Fibroblast of upper back skin (primary cell): ENCODE results near the gene ABR.
"Not testable (repeated sequence)": the region's sequence is repeated elsewhere in the genome, so short reads cannot be mapped to it uniquely, and the experiment has no call there.

ENCODE experiments used
- DNase-seq: peaks from one replicate; pipeline ENCODE4 v3.0.0-alpha.2; 2013

ABR gene

DNA sequence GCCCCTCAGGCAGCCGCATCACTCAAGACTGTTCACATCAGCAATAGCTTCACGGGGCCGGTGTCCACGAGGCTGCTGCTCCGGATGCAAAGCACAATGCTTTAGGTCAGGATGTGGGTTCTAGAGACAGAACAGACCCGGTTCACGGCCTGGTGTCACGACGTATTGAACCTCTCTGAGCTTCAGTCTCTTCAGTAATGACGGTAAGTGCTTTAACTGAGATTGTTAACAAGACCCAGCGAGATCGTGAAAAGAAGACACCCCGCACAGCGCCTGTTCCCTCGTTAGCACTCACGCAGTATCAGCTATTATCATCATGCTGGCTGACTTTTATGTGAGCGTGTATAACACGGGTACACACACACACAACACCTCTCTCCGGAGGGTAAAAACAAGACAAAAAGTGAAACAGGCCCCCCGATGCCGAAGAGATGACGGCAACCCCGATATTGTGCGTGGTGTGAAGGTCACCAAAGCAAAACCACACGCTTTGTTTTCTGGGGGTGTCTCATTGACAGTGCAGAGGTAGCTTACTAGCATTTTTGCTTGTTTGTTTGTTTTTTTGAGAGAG is 21.4 kb upstream of the ABR start:
- no peak for DNase-seq

DNA sequence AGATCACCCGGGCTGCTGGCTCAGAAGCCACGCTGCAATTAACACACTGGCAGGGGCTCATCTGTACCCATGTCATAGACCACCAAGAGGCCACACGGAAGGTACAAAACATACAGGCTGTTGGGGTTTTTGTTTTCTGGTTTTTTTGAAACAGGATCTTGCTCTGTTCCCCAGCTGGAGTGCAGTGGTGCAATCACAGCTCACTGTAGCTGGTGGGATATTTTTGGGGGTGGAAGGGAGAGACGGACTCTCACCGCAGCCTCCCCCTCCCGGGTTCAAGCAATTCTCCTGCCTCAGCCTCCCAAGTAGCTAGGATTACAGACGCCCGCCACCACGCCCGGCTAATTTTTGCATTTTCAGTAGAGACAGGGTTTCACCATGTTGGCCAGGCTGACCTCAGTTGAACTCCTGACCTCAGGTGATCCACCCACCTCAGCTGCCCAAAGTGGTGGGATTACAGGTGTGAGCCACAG is 19.5 kb upstream of the ABR start:
- DNase-seq = not testable (repeated sequence)

DNA sequence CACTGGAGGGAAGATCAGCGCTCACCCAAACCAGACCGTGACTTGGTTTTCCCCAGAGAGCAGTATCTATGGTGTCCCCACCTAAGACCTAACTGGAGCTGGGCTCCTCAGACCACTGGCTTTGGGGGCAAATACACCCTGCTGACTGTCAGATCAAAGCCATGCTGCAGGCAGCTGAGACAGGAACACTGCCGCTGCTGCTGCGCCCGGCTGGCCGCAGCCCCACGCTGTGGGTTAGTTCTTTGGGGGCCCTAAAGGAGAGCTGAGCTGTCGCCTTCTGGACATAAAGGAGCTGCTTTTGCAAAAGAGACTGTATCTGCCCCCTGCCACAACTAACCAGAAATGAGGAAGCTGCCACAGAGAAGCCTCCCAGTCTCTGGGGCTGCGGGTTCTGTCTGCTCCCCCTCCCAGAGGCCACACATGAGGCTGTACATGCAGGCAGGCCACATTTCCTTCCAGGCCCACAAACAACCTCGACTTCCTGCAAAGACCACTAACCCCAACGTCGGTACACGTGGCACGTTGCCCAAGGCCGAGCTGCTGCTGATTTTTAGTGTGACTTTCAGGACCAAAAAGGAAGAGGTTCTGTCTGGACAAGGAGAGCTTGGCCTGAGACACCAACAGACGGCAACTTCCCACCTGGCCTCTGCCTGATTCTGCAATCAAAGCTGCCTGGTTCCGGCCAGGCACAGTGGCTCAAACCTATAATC is 18.2 kb upstream of the ABR start:
- DNase-seq = peak; percentile 80

DNA sequence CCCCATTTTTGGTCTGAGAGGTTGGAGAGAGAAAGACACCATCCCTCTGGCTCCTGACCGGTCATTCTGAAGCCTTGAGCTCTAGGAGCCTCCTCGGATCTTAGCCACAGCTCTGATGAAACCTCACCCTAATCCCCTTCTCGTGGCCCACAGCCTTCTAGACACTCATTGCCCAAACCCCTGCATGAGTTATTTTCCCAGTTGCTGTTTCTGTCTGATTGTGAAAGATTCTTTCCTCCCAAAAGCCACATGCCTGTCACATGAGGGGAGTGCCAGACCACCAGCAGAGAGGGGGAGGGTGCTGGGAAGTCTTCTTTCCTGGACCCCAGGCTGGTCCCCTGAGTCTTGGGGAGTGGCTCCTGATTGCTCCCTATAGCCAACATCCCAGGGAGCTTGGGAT is 17.6 kb upstream of the ABR start:
- DNase-seq = peak; percentile 92

DNA sequence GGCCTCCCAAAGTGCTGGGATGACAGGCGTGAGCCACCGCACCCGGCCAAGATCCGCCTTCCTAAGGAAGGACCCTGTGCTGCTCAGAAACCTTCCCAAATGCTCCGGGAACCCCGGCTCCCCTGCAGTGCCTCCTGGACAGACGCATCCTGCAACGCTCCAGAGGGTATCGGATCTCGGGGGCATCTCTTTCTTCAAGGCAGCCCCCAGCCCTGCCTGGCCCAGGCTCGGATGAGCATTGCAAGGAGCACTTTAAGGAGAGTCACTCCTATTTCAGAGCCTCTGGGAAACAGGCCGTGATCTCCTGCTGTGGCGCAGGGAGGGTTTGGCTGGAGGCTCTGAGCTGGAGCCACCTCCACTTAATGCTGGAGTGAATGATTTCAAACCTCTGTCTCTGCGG is 17.2 kb upstream of the ABR start:
- no peak for DNase-seq

DNA sequence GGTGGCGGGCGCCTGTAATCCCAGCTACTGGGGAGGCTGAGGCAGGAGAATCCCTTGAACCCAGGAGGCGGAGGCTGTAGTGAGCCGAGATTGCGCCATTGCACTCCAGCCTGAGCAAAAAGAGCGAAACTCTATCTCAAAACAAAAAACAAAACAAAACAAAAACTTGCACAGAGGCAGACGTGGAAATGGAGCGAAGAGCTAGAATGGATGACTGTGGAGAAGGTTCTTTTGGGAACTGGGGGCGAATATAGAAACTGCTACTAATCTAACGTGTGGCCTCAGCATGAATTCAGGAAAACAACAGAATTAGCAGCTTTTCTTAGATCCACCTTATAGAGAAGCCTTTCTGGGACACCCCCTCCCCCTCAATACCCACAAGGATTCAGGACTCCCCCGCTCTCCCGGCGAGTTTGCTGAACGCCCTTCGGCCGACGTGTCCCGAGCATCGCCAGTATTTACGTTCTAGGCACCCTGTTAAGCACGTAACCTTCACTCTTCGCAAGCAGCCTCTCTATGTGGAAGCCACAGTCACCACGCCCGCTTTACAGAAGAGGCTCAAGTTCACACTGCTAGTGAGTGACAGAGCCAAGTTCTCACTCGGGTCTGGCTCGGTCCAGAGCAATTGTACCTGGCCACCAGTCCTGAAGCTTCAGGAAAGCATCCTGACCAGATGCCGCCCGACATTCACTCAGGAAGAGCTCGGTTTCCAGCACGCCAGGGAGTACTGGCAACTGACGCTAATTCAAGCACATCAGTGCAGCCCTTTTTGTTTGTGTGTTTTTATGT is 13.3 kb upstream of the ABR start:
- no peak for DNase-seq

DNA sequence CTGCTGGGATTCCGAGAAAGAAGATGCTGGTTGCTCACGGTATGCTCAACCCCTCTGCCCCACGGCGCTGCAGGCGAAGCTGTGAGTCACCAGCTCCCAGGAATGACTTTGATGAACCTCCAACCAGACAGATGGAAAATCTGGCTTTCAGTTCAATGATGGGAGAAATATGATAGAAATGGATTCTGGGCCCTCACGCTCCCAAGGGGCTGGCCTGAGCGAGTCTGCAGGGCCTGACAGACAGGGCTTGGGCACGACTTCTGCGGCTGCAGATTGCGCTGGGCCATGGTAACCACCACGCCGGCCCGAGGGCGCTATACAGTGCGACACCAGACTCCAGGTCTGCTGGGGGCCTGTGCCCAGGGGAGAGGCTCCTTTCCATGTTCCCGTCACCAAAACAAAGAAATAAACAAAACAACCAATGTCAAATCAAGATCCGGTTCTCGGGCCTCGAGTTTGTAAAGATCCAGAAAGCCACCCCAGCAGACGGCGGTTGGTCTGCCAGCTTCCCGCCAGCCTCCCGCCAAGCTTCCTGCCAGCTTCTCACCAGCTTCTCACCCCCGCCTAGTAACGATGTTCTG is 11.1 kb upstream of the ABR start:
- DNase-seq = peak; percentile 81

DNA sequence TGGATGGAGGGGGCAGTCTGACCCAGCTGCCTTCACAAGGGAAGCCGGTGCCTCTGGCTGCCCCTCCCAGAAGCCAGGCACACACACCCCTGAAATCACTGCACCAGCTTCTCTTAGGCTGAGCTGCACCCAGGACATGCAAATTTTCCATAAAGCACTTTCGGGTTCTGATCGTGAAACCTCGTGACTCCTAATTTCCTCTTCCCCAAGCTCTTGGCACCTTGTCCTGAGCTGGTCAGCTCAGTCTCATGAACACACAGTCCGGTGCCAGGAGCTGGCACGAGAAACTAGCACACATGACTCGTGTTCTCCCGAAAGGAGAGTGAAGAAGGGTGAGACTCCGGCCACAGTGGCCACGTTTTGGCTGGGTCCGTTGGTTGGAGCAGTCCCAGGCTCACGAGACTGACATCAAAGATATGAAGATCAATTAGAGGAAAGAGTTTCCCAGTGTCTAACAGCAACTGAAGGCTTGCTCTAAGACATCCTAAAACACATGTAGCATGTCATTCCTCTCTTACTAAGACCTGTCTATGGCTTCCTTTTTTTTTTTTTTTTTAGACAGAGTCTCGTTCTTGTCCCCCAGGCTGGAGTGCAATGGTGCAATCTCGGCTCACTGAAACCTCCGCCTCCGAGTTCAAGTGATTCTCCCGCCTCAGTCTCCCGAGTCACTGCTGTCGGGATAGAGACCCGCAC is 9.2 kb upstream of the ABR start:
- DNase-seq = no peak

DNA sequence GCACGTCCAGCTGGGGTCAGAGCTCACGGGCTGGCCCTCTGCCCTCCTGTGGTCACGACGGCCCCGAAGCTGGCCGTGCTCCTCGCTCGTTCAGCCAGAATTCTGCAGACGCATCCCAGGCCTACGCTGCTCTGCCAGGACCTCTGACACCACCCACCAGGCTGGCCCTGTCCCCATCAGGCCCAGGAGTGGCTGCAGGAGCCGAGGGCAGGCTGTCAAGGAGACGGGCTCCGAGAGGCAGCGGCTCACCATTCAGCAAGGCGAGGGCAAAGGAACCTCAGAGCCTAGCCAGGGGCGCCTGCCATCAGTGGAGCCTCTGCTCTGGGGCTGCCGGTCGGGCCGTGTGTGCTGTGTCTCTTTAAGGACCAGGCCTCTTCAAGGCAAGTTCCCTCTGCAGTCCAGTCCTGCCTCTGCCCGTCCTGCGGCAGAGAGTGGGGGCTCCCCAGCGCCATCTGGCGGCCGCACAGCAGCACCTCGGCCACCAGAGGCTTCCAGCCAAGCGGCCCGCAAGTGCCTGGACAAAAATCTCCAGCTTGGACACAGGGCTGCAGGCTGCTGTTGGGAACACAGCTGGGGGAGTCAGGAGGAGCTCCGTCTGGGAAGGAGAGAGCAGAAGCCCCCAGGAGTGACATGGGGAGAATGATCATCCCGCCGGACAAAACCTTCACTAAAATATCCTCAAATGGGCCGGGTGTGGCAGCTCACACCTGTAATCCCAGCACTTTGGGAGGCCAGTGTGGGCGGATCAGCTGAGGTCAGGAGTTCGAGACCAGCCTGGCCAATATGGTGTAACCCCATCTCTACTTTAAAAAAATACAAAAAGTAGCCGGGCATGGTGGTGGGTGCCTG is 7.4 kb upstream of the ABR start:
- DNase-seq = peak; percentile 82

DNA sequence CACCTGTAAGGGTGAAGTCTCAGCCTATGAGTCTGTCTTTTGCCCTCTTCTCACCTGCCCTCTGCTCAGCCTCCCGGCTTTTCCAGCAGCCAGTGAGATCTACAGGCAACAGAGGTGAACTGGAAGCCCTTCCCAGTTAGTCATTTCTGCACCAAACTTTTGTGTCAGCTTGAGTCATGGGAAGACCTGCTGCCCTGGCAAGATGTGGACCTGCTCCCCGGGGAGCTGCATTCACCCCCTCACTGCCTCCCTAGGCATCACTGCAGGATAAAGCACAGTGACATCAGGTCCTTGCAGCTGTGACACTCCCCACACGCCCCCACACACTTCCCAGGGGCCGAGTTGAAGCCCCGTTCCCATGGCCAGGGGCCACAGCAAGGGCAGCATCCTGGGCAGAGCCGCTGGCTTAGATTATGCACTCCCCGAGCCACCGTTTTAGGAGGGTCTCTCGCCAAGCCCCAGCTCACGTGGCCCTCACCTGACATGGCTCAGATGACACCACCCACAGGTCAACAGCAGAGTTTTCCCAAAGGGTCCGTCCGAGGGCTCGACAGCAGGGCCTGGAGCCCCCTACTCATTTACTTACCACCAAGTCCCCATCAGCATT is 6.5 kb upstream of the ABR start:
- DNase-seq = peak; percentile 32

DNA sequence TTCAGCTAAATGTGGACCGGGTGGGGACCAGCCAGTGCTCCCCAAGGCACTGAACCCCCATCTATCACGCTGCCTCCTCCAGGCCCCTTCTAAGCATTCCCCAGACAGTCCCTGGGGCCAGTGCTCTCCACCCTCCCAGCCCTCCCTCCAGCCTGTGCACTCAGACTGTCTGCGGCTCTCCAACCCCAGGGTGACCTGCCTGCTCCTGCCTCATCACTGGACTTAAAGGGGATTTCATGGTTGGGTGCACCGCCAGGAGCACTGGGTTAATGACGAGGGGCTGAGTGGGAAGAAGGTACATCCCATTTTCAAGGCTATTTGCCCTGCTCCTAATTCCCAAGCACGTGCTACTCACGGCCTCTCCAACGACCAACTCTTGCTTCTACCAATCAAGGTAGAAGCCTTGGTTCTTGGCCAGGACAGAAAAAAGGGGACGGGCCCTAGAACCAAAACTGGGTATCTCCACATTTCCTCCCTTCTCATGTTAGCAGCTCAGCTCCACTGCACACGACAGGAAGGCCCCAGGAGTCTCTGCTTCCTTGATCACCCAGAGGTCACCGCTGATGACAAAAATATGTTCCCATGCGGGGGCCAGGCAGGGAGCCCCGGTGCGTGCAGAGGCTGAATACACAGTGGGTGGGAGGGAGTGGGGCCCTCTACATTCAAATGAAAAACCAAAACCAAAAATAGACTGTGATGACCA is 3.5 kb upstream of the ABR start:
- DNase-seq = no peak

DNA sequence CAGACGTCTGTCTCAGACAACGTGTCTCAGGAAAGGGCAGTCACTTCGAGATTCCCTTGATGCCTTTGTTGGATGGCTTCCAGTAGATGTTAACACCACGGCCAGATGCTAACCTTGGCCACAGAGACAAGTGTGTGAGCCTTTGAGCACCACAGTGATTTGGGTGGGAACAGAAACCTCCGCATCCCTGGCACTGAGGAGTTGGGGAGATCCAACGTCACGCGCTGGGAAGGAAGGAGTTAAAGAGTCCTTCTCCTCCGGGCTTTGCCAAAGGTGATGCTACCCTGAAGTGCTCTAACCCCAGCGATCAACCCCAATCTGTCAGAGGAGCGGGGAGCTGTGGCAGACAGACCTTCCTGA is 3.0 kb upstream of the ABR start:
- DNase-seq = no peak

DNA sequence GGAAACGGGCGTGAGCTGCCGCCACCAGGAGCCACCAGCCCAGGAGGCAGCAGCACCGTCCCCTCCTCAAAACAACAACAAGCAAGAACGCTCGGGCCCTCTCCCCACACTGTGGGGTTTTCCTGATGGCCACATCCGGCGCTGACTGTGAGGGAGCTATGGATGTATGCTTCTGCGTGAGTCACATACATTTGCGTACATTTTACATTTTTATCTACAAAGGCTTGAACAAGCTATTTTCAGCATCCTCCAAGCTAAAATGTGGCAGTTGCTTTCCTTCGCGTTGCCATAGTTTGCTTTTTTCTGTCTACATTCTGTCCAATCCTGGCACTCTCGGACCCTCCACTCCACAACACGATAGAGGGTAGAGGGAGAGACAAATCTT is 2.0 kb upstream of the ABR start:
- peak; percentile 72 for DNase-seq

DNA sequence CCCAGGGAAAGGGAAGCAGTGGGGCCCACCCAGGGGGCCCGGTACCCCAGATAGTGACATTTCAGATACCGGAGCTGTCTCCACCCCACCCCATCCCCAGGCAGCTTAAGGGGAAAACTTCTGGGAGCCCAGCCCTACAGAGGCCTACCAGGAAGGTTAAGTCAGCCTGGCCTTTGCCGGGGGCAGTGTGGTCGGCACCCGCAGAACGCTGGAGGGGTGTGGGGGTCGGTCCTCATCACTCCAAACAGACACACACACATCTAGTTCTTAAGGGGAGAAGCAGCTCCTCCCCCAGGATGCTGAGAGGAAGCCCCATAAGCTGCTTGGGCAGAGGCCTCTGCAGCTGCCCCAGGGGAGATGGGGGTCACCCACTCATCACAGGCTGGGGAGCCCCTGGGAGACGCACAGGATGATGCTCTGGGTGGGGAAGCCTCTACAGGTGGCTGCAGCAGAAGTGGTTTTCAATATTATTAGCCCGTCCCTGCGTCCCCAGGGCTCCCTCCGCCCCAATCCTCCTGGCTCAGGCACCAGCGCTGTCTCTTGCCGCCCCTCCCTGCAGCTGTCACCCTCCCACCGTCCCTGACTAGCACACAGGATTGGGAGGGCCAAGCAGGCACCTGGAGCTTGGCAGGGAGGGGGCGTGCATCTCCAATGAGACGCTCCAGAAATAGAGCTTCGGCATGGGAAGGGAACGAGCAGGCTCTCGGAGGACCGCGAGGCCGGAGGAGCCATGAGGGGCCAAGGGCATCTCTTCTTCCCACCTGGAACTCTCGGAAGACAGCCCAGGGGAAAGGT is 1.4 kb upstream of the ABR start:
- no peak for DNase-seq

DNA sequence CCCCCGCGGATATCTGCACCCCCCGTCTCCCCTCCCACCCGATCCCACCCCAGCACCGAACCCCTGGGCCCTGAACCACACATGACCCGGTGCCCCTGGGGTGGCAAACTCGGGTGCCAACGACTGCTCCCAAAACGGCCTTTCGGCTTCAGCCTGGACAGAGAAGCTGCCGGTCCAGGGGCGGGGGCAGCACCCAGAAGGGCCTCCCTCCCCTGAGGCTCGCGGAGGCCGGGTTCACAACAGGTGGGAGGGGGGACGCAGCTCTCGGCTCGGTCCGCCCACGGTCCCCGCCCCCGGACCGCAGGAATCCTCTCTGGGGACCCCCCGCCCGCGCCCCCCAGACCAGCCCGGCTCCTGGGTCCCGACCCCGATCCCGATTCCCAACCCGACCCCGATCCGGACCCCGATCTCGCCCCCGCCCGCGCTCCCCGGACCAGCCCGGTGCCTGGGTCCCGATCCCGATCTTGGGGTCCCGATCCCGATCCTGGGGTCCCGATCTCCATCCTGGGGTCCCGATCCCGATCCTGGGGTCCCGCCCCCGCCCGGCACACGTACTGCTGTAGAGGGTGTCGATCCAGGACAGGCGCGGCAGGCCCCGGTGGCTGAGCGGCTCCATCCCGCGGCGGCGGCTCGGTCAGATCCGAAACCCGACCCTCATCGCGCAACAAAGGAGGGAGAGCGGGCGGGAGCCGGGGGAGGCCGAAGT is 516 bp downstream of the ABR start:
- peak; percentile 35 for DNase-seq

DNA sequence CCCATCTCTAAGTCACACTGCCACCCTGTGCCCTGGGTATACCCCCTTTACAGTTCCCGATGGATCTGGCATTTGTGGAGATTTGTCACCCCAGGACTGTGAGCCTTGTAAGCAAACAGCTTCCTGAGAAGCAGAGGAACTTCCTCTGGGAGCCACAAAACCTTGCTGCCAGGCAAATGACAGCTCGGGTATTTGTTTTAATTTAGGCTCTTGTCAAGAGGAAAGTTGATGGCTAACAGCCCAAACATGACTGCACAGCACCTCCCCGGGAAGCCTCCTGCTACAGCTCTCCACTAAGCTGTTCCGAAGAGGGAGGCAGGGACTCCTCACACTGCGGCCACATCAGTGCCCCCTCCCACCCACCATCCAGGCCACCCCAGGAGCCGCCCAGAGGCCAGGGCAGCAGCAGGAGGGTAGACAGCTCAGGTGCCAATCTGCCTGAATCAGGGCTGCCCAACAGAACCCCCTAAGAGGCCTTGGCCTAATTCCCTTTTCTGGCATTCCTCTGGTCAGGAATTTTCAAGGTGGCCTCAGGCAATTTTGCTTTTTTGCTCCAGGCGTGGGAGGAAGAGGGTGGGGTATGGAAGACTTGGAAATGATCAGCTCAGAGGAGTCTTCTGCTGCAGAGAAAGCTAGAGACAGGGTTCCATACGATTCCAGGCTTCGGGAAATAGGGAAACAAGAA is 2.6 kb downstream of the ABR start:
- DNase-seq = peak; percentile 53

DNA sequence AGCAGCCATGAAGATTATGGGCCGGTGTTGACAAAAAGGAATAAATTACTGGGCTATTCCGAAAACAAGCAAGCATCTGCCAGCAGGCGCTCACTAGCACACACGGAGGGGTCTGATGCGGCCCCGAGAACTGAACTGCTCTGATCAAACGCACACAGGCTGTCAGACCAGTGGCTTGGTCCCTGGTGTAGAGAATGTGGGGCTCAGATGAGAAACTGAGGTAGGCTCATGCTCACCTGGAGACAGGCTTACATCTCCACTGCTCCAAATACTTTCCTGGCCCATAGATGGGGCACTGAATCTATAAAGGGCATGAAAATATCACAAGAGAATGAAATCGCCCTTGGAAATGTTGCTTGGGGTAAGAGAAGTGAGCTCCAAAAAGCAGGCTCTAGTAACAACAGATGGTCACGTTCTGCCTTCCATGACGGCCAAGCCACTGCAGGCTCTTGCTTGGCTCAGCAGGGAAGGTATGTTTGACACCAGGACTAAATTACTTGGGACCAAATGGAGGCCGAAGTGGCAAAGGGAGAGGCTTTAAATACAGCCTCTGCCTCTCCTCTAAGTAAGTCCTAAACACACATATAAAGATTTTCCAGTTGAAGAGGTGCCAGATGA is 5.4 kb downstream of the ABR start:
- no peak for DNase-seq

DNA sequence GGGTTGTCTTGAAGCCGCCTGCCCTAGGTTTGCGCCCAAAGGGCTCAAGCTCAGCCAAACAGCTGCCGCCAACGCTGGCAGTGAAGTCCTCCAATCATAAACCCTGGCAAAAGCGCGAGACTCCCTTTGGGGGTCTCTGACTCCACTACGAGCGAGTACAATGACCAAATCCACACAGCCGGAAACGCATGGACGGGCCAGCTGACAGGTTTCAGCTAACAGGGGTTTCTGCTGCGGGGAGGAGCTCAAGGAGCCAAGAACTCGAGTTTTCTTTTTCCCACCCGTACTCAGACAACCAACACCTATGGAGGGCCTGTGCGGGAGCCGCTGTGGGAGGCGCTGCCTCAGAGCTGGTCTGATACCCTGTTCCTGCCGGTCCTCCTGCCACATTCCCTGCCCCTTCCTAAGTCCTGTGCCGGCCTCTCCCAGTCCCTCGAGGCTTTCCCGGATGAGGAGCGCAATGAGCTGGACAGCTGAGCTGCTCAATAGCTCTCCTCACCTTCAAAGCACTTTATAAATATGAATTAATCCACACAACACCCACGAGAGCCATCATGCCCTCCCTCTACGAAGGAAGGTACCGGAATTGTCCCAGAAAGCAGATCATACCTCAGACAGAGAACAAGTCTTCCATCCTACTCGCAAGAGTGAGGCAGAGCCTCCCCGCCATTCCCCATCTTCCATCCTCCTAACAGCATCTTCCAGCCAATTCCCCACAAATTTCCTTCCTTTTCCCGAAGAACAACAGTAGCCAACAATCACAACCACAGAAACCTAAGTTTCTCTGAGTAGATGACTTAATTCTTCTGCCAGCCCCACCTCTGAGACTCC is 6.1 kb downstream of the ABR start:
- DNase-seq = no peak
